Activated CD4-positive, alpha-beta T cell treated with anti-CD3 and anti-CD28 coated beads, Interleukin-2, amount 50 U/mL, for 4 hours (primary cell): ENCODE data around the gene EID2B.

Source experiments
- DNase-seq, 2 experiments: peaks; one replicate each; pipeline ENCODE4 v3.0.0-alpha.2; 2020

Gene EID2B

DNA sequence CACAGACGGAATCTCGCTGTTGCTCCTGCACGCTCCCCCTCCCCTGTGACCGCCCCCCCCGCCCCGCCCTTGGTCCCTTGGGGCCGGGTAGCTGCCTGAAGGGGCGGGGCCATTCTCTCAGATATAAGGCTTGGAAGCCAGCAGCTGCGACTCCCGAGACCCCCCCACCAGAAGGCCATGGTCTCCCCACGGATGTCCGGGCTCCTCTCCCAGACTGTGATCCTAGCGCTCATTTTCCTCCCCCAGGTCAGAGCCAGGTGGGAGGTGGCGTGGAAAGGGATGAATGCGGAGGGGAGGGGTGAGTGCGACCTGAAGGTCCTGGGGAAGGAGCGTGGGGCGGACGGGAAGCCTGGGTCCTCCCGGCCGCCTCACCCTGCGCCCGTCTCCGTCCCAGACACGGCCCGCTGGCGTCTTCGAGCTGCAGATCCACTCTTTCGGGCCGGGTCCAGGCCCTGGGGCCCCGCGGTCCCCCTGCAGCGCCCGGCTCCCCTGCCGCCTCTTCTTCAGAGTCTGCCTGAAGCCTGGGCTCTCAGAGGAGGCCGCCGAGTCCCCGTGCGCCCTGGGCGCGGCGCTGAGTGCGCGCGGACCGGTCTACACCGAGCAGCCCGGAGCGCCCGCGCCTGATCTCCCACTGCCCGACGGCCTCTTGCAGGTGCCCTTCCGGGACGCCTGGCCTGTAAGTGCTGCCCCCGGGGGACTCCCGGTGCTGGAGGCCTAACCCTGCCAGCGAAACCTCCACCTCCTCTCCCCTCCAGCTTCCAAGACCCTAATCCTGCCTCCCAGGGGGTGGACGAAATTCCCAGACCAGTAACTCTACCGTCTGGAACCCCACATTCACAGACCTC lies 33.6 kb downstream of the EID2B start, which contains the start of gene DLL3:
TSS of gene DLL3 (plus strand) at position 150 of the 845 bp plus-strand sequence. CDS start at position 178, 28 bp downstream.
- no peak for DNase-seq

GRCh38 chr19:39497996-39498797 lies 34.5 kb downstream of the EID2B start:
- no peak for DNase-seq

- DNase-seq = no peak
Observed at GRCh38 chr19:39497701-39497995, 35.0 kb downstream of the EID2B start.

GRCh38 chr19:39496063-39496462 lies 36.6 kb downstream of the EID2B start:
- DNase-seq = no peak

DNA sequence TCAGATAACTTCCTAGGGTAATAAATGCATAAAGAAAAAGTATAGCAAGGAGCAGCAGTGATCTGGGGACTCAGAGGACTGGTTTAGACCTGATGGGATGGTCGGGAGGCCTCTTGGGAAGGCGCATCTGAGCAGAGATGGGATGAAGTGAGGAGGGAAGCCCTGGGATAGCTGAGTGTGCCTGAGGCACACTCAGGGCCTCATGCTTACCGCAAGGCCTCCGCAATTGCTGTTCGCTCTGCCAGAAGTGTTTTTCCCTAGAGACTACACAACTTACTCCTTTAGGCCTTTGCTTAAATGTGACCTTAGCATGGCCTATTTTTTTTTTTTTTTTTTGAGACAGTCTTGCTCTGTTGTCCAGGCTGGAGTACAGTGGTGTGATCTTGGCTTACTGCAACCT lies 38.0 kb downstream of the EID2B start:
- DNase-seq = no peak

DNA sequence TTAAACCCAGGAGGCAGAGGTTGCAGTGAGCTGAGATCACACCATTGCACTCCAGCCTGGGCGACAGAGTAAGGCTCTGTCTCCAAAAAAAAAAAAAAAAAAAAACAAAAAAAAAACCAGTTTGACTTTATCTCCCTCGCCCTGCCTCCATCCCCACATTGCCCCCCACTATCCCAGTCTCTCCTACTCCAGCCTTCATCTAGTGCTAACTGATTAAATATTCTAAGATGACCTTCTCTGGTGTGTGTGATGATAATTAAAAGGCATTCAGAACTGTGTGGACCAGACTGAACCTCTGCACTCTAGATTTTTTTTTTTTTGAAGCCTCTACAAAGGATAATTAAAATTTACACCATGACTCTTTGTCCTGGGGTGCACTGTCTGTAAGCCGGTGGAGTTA lies 39.9 kb downstream of the EID2B start:
- DNase-seq = no peak

GRCh38 chr19:39492225-39492624 lies 40.4 kb downstream of the EID2B start:
- DNase-seq = no peak

GRCh38 chr19:39489756-39490155 lies 42.9 kb downstream of the EID2B start:
- DNase-seq = no peak

DNA sequence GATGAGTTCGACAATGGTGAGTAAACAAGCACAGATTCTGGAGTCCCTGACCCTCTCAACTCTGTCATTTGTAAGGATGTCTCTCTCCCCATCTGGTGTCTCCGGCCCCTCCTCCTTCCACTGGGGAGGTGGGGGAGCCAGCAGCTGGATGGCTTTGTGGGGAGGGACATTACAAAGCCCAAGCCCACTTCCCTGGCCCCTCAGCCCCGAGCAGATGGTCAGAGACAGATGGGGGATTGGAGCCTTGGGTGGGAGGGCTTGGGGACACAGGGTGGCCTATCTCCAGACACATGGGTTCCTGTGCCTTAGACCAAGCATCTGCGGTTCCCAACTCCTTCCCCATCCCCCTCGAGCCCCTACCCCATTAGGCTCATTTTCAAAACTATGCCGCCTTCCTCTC lies 49.5 kb downstream of the EID2B start:
- no peak for DNase-seq

- no peak for DNase-seq
Observed at GRCh38 chr19:39481676-39482075, 51.0 kb downstream of the EID2B start.

DNA sequence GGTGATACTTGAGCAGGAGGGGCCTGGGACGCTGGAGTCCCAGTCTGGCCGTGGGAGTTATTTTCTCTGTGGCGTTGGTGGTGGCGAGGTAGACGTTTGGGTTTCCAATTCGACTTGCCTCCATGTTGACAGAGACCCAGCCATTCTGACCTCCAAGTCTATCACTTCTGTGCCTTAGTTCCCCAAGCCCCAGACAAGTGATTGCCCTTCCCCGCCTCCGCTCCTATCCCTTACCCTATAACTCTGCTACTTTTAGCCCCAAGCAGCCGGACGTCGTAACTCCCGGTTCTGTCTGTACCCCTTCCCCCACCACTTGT lies 51.5 kb downstream of the EID2B start:
- DNase-seq = no peak
